Measurements from ENCODE around the gene TMPO. TPM values are rescaled to one million over a fixed set of nuclear protein-coding genes. Genes with fewer than 3 reads are reported as not detected.
A peak's percentile ranks its signal among the peaks of the same experiment; 100 is the strongest.

The TMPO gene
- total and polyA plus RNA-seq, 2 experiments from 2014 or later = 30.0 to 67.5 TPM

GRCh38 chr12:98469109-98469508 lies 46.3 kb upstream of the TMPO start:
- H3K4me1 ChIP-seq (ENCODE audit: insufficient read depth) = peaks cover 15% of the 10 kb centered on the region
- no peak overlapping the region for H3K4me3 ChIP-seq
- no peaks in the 10 kb centered on the region for H3K9me2 ChIP-seq (ENCODE audit: insufficient read depth)
- H3K36me3 ChIP-seq (ENCODE audit: low read depth) = no peaks in the 10 kb centered on the region
- no peaks in the 10 kb centered on the region for H3K9me3 ChIP-seq (ENCODE audit: low read depth)
- H3K27ac ChIP-seq = no peak overlapping the region
- DNase-seq = no peak
- TF ChIP-seq EZH2 (IDR thresholded peaks at IDR 0.05; ENCODE audit: insufficient read depth, poor library complexity, severe bottlenecking) (no peak), EZH2phosphoT487 (IDR thresholded peaks at IDR 0.05; ENCODE audit: insufficient read depth, low read depth) (no peak)
- H2AFZ ChIP-seq = no peak overlapping the region
- no peak overlapping the region for H3K9ac ChIP-seq
- H3K79me2 ChIP-seq (ENCODE audit: insufficient read depth) = no peaks in the 10 kb centered on the region
- H3K27me3 ChIP-seq (replicated peaks; ENCODE audit: insufficient read depth) = no peaks in the 10 kb centered on the region
- H4K20me1 ChIP-seq (ENCODE audit: insufficient read depth) = no peaks in the 10 kb centered on the region
- no peak overlapping the region for H3K4me2 ChIP-seq (ENCODE audit: unreplicated experiment)
- H3F3A ChIP-seq (ENCODE audit: insufficient read depth) = 0 out of 2 replicates have a peak, but pooled peaks cover 7% of the 10 kb centered on the region
- in situ Hi-C loops (cut with MboI) = no loop called here
- WGBS, 2 experiments (ENCODE audit: low coverage in 1 of 2, low lambda C conversion rate in 2 of 2, missing lambda C conversion rate in 2 of 2) = 56 to 67% methylated on average over 2 of the region's 2 CpGs

DNA sequence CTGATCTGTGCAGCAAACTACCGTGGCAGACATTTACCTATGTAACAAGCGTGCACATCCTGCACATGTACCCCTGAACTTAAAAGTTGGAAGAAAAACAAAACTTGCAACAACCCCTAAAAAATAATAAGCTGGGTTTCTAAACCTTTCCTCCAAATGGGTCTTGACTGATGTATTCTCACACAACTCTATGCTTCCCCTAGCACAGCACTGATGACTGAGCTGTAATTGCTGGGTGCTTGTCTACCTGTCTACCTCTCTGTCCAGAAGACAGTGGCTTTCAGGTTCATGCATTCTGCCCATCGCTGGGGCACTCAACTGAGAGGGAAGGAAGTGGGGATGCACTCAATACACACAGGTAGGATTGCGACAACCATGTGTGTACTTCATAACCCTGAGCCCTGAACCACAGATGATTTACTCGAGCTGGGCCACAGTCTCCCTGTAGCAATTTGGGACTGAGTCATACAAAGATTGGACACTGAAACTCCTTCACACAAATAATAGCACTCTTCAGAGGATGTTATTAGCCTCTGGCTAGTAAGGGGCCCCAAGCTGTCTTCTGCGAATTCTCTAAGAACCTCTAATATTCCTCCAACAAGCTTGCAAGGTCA lies 44.8 kb upstream of the TMPO start:
- H3K9me3 ChIP-seq (ENCODE audit: low read depth) = no peaks in the 10 kb centered on the region
- H3K4me2 ChIP-seq (ENCODE audit: unreplicated experiment) = no peak overlapping the region
- 74 to 76% methylated on average over 6 of the region's 6 CpGs for WGBS, 2 experiments (ENCODE audit: low coverage in 1 of 2, low lambda C conversion rate in 2 of 2, missing lambda C conversion rate in 2 of 2)
- no peak for TF ChIP-seq EZH2 (IDR thresholded peaks at IDR 0.05; ENCODE audit: insufficient read depth, poor library complexity, severe bottlenecking)
- TF ChIP-seq EZH2phosphoT487 (IDR thresholded peaks at IDR 0.05; ENCODE audit: insufficient read depth, low read depth) = no peak
- no peaks in the 10 kb centered on the region for H4K20me1 ChIP-seq (ENCODE audit: insufficient read depth)
- no peaks in the 10 kb centered on the region for H3K27me3 ChIP-seq (replicated peaks; ENCODE audit: insufficient read depth)
- no peaks in the 10 kb centered on the region for H3K36me3 ChIP-seq (ENCODE audit: low read depth)
- in situ Hi-C loops (cut with MboI) = no loop called here
- no peaks in the 10 kb centered on the region for H3K79me2 ChIP-seq (ENCODE audit: insufficient read depth)
- peaks cover 18% of the 10 kb centered on the region for H3K4me1 ChIP-seq (ENCODE audit: insufficient read depth)
- H3K4me3 ChIP-seq = no peak overlapping the region
- H3F3A ChIP-seq (ENCODE audit: insufficient read depth) = peaks cover 15% of the 10 kb centered on the region
- no peak overlapping the region for H2AFZ ChIP-seq
- no peak overlapping the region for H3K9ac ChIP-seq
- H3K27ac ChIP-seq = no peak overlapping the region
- DNase-seq = peak; percentile 40
- no peaks in the 10 kb centered on the region for H3K9me2 ChIP-seq (ENCODE audit: insufficient read depth)

- H3K4me3 ChIP-seq = no peak overlapping the region
- no peaks in the 10 kb centered on the region for H4K20me1 ChIP-seq (ENCODE audit: insufficient read depth)
- 80 to 88% methylated on average over 3 of the region's 3 CpGs for WGBS, 2 experiments (ENCODE audit: low coverage in 1 of 2, low lambda C conversion rate in 2 of 2, missing lambda C conversion rate in 2 of 2)
- H3K9me2 ChIP-seq (ENCODE audit: insufficient read depth) = no peaks in the 10 kb centered on the region
- in situ Hi-C loops (cut with MboI) = no loop called here
- no peak overlapping the region for H3K9ac ChIP-seq
- TF ChIP-seq EZH2 (IDR thresholded peaks at IDR 0.05; ENCODE audit: insufficient read depth, poor library complexity, severe bottlenecking) (no peak), EZH2phosphoT487 (IDR thresholded peaks at IDR 0.05; ENCODE audit: insufficient read depth, low read depth) (no peak)
- H3F3A ChIP-seq (ENCODE audit: insufficient read depth) = peaks cover 17% of the 10 kb centered on the region
- peaks cover 22% of the 10 kb centered on the region for H3K4me1 ChIP-seq (ENCODE audit: insufficient read depth)
- no peak for DNase-seq
- no peaks in the 10 kb centered on the region for H3K79me2 ChIP-seq (ENCODE audit: insufficient read depth)
- H3K4me2 ChIP-seq (ENCODE audit: unreplicated experiment) = no peak overlapping the region
- no peaks in the 10 kb centered on the region for H3K27me3 ChIP-seq (replicated peaks; ENCODE audit: insufficient read depth)
- no peak overlapping the region for H2AFZ ChIP-seq
- no peak overlapping the region for H3K27ac ChIP-seq
- H3K9me3 ChIP-seq (ENCODE audit: low read depth) = no peaks in the 10 kb centered on the region
- H3K36me3 ChIP-seq (ENCODE audit: low read depth) = no peaks in the 10 kb centered on the region
Observed at GRCh38 chr12:98471085-98471484, 44.3 kb upstream of the TMPO start.

GRCh38 chr12:98475565-98475908 lies 39.9 kb upstream of the TMPO start:
- TF ChIP-seq EZH2 (IDR thresholded peaks at IDR 0.05; ENCODE audit: insufficient read depth, poor library complexity, severe bottlenecking) (no peak), EZH2phosphoT487 (IDR thresholded peaks at IDR 0.05; ENCODE audit: insufficient read depth, low read depth) (no peak)
- peak overlapping the region; percentile 31; the same call in 1 of the 2 replicates for H3K9ac ChIP-seq
- H3K9me3 ChIP-seq (ENCODE audit: low read depth) = no peaks in the 10 kb centered on the region
- 0 out of 2 replicates have a peak overlapping the region, but pooled peaks have one; percentile 6 for H3K4me3 ChIP-seq
- peak overlapping the region; percentile 72 for H3K27ac ChIP-seq
- no peaks in the 10 kb centered on the region for H3K27me3 ChIP-seq (replicated peaks; ENCODE audit: insufficient read depth)
- H3K79me2 ChIP-seq (ENCODE audit: insufficient read depth) = no peaks in the 10 kb centered on the region
- no peaks in the 10 kb centered on the region for H4K20me1 ChIP-seq (ENCODE audit: insufficient read depth)
- in situ Hi-C loops (cut with MboI) = no loop called here
- H3K4me1 ChIP-seq (ENCODE audit: insufficient read depth) = peaks cover 24% of the 10 kb centered on the region
- peak overlapping the region; percentile 44 for H3K4me2 ChIP-seq (ENCODE audit: unreplicated experiment)
- no peaks in the 10 kb centered on the region for H3K9me2 ChIP-seq (ENCODE audit: insufficient read depth)
- DNase-seq = no peak
- peak overlapping the region; percentile 38 for H2AFZ ChIP-seq
- no peaks in the 10 kb centered on the region for H3K36me3 ChIP-seq (ENCODE audit: low read depth)
- peaks cover 17% of the 10 kb centered on the region for H3F3A ChIP-seq (ENCODE audit: insufficient read depth)

DNA sequence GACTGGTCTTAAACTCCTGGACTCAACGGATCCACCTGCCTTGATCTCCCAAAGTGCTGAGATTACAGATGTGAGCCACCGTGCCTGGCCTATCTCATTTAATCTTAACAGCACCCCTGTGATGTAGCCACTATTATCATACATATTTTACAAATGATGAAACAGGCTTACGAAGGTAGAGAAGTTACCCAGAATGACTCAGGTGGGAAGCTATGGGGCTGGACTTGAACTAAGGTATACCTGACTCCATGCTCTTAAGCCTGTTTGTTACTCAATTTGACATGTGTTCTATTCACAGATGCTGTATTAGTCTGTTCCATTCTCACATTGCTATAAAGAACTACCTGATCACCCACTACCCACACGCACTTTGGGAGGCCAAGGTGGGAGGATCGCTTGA lies 36.8 kb upstream of the TMPO start:
- no peak overlapping the region for H3K4me2 ChIP-seq (ENCODE audit: unreplicated experiment)
- no peaks in the 10 kb centered on the region for H3K9me2 ChIP-seq (ENCODE audit: insufficient read depth)
- no peaks in the 10 kb centered on the region for H3K27me3 ChIP-seq (replicated peaks; ENCODE audit: insufficient read depth)
- H3K9ac ChIP-seq = no peak overlapping the region
- no peak for TF ChIP-seq EZH2phosphoT487 (IDR thresholded peaks at IDR 0.05; ENCODE audit: insufficient read depth, low read depth)
- no peak for TF ChIP-seq EZH2 (IDR thresholded peaks at IDR 0.05; ENCODE audit: insufficient read depth, poor library complexity, severe bottlenecking)
- H3K36me3 ChIP-seq (ENCODE audit: low read depth) = no peaks in the 10 kb centered on the region
- H3K4me3 ChIP-seq = no peak overlapping the region
- no peak for DNase-seq
- peaks cover 19% of the 10 kb centered on the region for H3K4me1 ChIP-seq (ENCODE audit: insufficient read depth)
- H3K27ac ChIP-seq = no peak overlapping the region
- no peaks in the 10 kb centered on the region for H3K79me2 ChIP-seq (ENCODE audit: insufficient read depth)
- H3F3A ChIP-seq (ENCODE audit: insufficient read depth) = peaks cover 13% of the 10 kb centered on the region
- 89 to 91% methylated on average over 5 of the region's 5 CpGs for WGBS, 2 experiments (ENCODE audit: low coverage in 1 of 2, low lambda C conversion rate in 2 of 2, missing lambda C conversion rate in 2 of 2)
- H4K20me1 ChIP-seq (ENCODE audit: insufficient read depth) = no peaks in the 10 kb centered on the region
- no peak overlapping the region for H2AFZ ChIP-seq
- H3K9me3 ChIP-seq (ENCODE audit: low read depth) = no peaks in the 10 kb centered on the region
- in situ Hi-C loops (cut with MboI) = no loop called here
